Suppressor macrophage treated with lipopolysaccharide for 1 hour (primary cell): ENCODE measurements around the gene KLHL24.
"Not testable (repeated sequence)": the region's sequence is repeated elsewhere in the genome, so short reads cannot be mapped to it uniquely, and the experiment has no call there.

Experiments used
- DNase-seq, 3 donors: peaks; one replicate each; pipeline ENCODE4 v3.0.0-alpha.2; 2020 to 2022

KLHL24 gene

GRCh38 chr3:183635107-183635430 is 354 bp upstream of the KLHL24 start:
- DNase-seq = no peak

GRCh38 chr3:183636221-183637105 is 1.0 kb downstream of the KLHL24 start:
- peak; percentile 95 to 96 (median 96) for DNase-seq

- no peak for DNase-seq
Measured at GRCh38 chr3:183637106-183637486, 1.7 kb downstream of the KLHL24 start.

GRCh38 chr3:183637633-183638032 is 2.2 kb downstream of the KLHL24 start:
- not testable (repeated sequence) for DNase-seq

- DNase-seq = peak in 2 of 3 donors; percentile 20 to 31
Measured at GRCh38 chr3:183638101-183638852, 2.9 kb downstream of the KLHL24 start.

GRCh38 chr3:183640635-183641034 is 5.2 kb downstream of the KLHL24 start:
- not testable (repeated sequence) for DNase-seq

GRCh38 chr3:183641882-183642281 is 6.5 kb downstream of the KLHL24 start:
- no peak for DNase-seq

- no peak for DNase-seq
Measured at GRCh38 chr3:183644244-183644643, 8.8 kb downstream of the KLHL24 start.

- no peak for DNase-seq
Measured at GRCh38 chr3:183645254-183645653, 9.8 kb downstream of the KLHL24 start.

GRCh38 chr3:183650554-183650953 is 15.1 kb downstream of the KLHL24 start:
- DNase-seq = no peak

- peak in 1 of 3 donors; percentile 11 for DNase-seq
Measured at GRCh38 chr3:183653209-183654064, 18.0 kb downstream of the KLHL24 start.

- DNase-seq = no peak
Measured at GRCh38 chr3:183654727-183655126, 19.3 kb downstream of the KLHL24 start.

- no peak for DNase-seq
Measured at GRCh38 chr3:183662099-183662498, 26.7 kb downstream of the KLHL24 start.

- DNase-seq = no peak
Measured at GRCh38 chr3:183664913-183665381, 29.5 kb downstream of the KLHL24 start.

- DNase-seq = no peak
Measured at GRCh38 chr3:183680061-183680460, 44.6 kb downstream of the KLHL24 start.

- no peak for DNase-seq
Measured at GRCh38 chr3:183687705-183688104, 52.3 kb downstream of the KLHL24 start.

- DNase-seq = no peak
Measured at GRCh38 chr3:183688874-183689273, 53.5 kb downstream of the KLHL24 start.

- not testable (repeated sequence) for DNase-seq
Measured at GRCh38 chr3:183689621-183690020, 54.2 kb downstream of the KLHL24 start.

GRCh38 chr3:183690402-183690995 is 55.1 kb downstream of the KLHL24 start:
- DNase-seq = no peak

GRCh38 chr3:183692436-183692835 is 57.0 kb downstream of the KLHL24 start:
- DNase-seq = no peak

- peak; percentile 13 to 36 (median 21) for DNase-seq
Measured at GRCh38 chr3:183695569-183696364, 60.3 kb downstream of the KLHL24 start.
